ENCODE data around the gene FAAP20. TPM values are rescaled to one million over a fixed set of nuclear protein-coding genes. Genes with fewer than 3 reads are reported as not detected.
A peak's percentile ranks its signal among the peaks of the same experiment; 100 is the strongest.

The FAAP20 gene
- total and polyA plus RNA-seq, 2 donors (not counting 3 experiments of a cell fraction or from before 2014, with no cell fraction given), result 31.5 to 62.6 TPM

DNA sequence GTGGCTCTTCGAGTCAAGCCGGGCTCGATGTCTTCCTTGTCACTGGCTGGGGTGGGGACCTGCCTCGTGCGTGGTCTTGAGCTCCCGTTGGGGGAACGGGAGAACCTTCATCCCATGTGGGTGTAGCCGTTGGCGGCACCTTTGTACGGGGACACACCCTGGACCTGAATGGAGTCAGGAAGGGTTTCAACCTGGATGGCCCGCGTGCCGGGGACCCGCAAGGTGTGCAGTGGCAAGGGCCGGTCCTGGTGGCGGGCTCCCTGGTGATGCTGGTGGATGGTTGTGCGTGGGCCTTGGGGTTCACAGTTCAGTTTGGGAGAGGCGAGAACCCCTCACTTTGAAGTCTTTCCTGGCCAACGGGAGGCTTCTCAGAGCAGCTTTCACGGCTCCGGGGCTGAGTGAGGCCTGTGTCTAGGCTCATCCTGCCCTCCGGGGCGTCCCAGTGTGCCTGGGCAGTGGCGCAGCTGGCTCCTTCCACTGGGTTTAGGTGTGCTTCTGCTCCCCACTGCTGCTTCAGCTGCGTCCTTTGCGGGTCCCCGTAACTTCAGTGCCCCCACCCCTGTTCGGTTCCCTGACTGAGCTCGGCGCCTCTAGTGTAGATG, 44.9 kb upstream of the FAAP20 start:
- Histone ChIP-seq H3K4me2 (ENCODE audit: insufficient read depth, low read length) (no peak overlapping the region), H3K27ac (ENCODE audit: insufficient read depth, low read depth, low read length) (no peak overlapping the region), H3K36me3 (ENCODE audit: control insufficient read depth in 2 of 2, extremely low read depth in 1 of 2, insufficient read depth in 2 of 2, low read length in 2 of 2) (peaks cover 0 to 14% of the 10 kb centered on the region in 2 experiments), H3K4me1 (ENCODE audit: control insufficient read depth, extremely low read depth, insufficient read depth, low read length) (peaks cover 6% of the 10 kb centered on the region), H3K27me3 (ENCODE audit: control insufficient read depth in 2 of 2, insufficient read depth in 2 of 2, low read length in 2 of 2) (no peaks in the 10 kb centered on the region), H3K9me3 (replicated peaks; ENCODE audit: control insufficient read depth, insufficient read depth, low read length) (no peaks in the 10 kb centered on the region), H4K20me1 (replicated peaks; ENCODE audit: control insufficient read depth, extremely low read depth, insufficient read depth, low read length) (no peaks in the 10 kb centered on the region), H3K4me3 (replicated peaks in 1 of 3; ENCODE audit: insufficient read depth in 1 of 3, low read depth in 1 of 3, low read length in 3 of 3) (no peak overlapping the region), H3K9ac (replicated peaks; ENCODE audit: extremely low read depth, insufficient read depth, low read length) (no peak overlapping the region), H3K9me1 (replicated peaks; ENCODE audit: control insufficient read depth, extremely low read depth, insufficient read depth, low read length) (no peaks in the 10 kb centered on the region), H3K79me2 (ENCODE audit: control insufficient read depth, insufficient read depth, low read length) (peaks cover 97% of the 10 kb centered on the region), H2AFZ (ENCODE audit: low read depth, low read length) (no peak overlapping the region)
- POLR2A ChIA-PET, result no interaction called here
- DNase-seq (ENCODE audit: low read depth, low spot score), result no peak
- TF ChIP-seq POLR2A (IDR thresholded peaks at IDR 0.05; ENCODE audit: low read depth, low read length) (no peak), MYC (IDR thresholded peaks at IDR 0.05; ENCODE audit: low read depth, low read length) (no peak), FOS (IDR thresholded peaks at IDR 0.05; ENCODE audit: borderline replicate concordance, insufficient read depth, low read length) (no peak), JUN (IDR thresholded peaks at IDR 0.05; ENCODE audit: borderline replicate concordance, insufficient read depth, insufficient read length, low read depth) (no peak), EZH2 (IDR thresholded peaks at IDR 0.05; ENCODE audit: borderline replicate concordance, low read depth, low read length, severe bottlenecking) (no peak)
- TF ChIP-seq, protein P1, sequence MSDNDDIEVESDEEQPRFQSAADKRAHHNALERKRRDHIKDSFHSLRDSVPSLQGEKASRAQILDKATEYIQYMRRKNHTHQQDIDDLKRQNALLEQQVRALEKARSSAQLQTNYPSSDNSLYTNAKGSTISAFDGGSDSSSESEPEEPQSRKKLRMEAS (IDR thresholded peaks at IDR 0.05; ENCODE audit: insufficient read depth, insufficient read length), result no peak
- intact Hi-C loops (cut with micrococcal nuclease) (no loop called here), dilution Hi-C loops (cut with MboI; ENCODE audit: extremely low pct_ligation_motif_present, low sequenced_read_pairs) (no loop called here)
- no TSS peak for BruUV-seq (replicated peaks)
- FAIRE-seq, result no peak
- CTCF ChIA-PET, result interaction anchor here (1.3 kb wide), 1 partner anchor 45 kb away, joined by 3 read pairs; the partner anchor contains the start of gene FAAP20

DNA sequence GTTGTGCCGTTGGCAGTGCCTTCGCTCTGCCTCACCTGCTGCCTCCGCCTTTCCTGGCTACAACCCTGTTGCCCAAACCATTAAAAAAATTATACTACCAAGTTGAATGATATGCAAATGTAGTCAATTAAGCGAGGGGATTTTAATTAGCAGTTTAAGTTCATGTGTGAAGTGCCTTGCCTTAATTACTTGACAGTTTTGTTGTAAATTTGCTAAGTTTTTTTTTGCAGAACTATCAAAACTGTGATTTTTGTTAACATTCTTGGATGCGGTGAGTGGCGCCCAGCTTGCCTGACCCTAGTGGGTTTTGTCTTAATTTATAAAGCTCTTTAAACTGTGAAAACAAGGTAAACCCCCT, 44.4 kb upstream of the FAAP20 start:
- TF ChIP-seq, protein P2, sequence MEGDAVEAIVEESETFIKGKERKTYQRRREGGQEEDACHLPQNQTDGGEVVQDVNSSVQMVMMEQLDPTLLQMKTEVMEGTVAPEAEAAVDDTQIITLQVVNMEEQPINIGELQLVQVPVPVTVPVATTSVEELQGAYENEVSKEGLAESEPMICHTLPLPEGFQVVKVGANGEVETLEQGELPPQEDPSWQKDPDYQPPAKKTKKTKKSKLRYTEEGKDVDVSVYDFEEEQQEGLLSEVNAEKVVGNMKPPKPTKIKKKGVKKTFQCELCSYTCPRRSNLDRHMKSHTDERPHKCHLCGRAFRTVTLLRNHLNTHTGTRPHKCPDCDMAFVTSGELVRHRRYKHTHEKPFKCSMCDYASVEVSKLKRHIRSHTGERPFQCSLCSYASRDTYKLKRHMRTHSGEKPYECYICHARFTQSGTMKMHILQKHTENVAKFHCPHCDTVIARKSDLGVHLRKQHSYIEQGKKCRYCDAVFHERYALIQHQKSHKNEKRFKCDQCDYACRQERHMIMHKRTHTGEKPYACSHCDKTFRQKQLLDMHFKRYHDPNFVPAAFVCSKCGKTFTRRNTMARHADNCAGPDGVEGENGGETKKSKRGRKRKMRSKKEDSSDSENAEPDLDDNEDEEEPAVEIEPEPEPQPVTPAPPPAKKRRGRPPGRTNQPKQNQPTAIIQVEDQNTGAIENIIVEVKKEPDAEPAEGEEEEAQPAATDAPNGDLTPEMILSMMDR (IDR thresholded peaks at IDR 0.05; ENCODE audit: extremely low read depth in 1 of 2, insufficient read depth in 1 of 2, low read depth in 1 of 2, low read length in 2 of 2), result no peak
- TF ChIP-seq EZH2 (IDR thresholded peaks at IDR 0.05; ENCODE audit: borderline replicate concordance, low read depth, low read length, severe bottlenecking) (no peak), POLR2A (IDR thresholded peaks at IDR 0.05; ENCODE audit: low read depth, low read length) (no peak), JUN (IDR thresholded peaks at IDR 0.05; ENCODE audit: borderline replicate concordance, insufficient read depth, insufficient read length, low read depth) (no peak), FOS (IDR thresholded peaks at IDR 0.05; ENCODE audit: borderline replicate concordance, insufficient read depth, low read length) (no peak), POLR2AphosphoS5 (IDR thresholded peaks at IDR 0.05; ENCODE audit: insufficient read depth, low read depth, low read length) (no peak), MYC (IDR thresholded peaks at IDR 0.05; ENCODE audit: low read depth, low read length) (no peak), GATA2 (IDR thresholded peaks at IDR 0.05; ENCODE audit: insufficient read depth, insufficient read length, low read depth, low read length) (no peak)
- TF ChIP-seq, protein P1 (IDR thresholded peaks at IDR 0.05; ENCODE audit: insufficient read depth, insufficient read length), result no peak
- dilution Hi-C loops (cut with MboI; ENCODE audit: extremely low pct_ligation_motif_present, low sequenced_read_pairs) (no loop called here), intact Hi-C loops (cut with micrococcal nuclease) (no loop called here)
- Histone ChIP-seq H3K36me3 (ENCODE audit: control insufficient read depth in 2 of 2, extremely low read depth in 1 of 2, insufficient read depth in 2 of 2, low read length in 2 of 2) (peaks cover 0 to 14% of the 10 kb centered on the region in 2 experiments), H3K27ac (ENCODE audit: insufficient read depth, low read depth, low read length) (no peak overlapping the region), H3K27me3 (ENCODE audit: control insufficient read depth in 2 of 2, insufficient read depth in 2 of 2, low read length in 2 of 2) (no peaks in the 10 kb centered on the region), H3K4me2 (ENCODE audit: insufficient read depth, low read length) (no peak overlapping the region), H3K9me1 (replicated peaks; ENCODE audit: control insufficient read depth, extremely low read depth, insufficient read depth, low read length) (no peaks in the 10 kb centered on the region), H4K20me1 (replicated peaks; ENCODE audit: control insufficient read depth, extremely low read depth, insufficient read depth, low read length) (no peaks in the 10 kb centered on the region), H3K9ac (replicated peaks; ENCODE audit: extremely low read depth, insufficient read depth, low read length) (no peak overlapping the region), H3K79me2 (ENCODE audit: control insufficient read depth, insufficient read depth, low read length) (peaks cover 98% of the 10 kb centered on the region), H3K9me3 (replicated peaks; ENCODE audit: control insufficient read depth, insufficient read depth, low read length) (no peaks in the 10 kb centered on the region), H3K4me3 (replicated peaks in 1 of 3; ENCODE audit: insufficient read depth in 1 of 3, low read depth in 1 of 3, low read length in 3 of 3) (no peak overlapping the region), H2AFZ (ENCODE audit: low read depth, low read length) (no peak overlapping the region), H3K4me1 (ENCODE audit: control insufficient read depth, extremely low read depth, insufficient read depth, low read length) (peaks cover 11% of the 10 kb centered on the region)
- BruUV-seq (replicated peaks), result no TSS peak
- DNase-seq (ENCODE audit: low read depth, low spot score), result no peak
- peak; percentile 53 for FAIRE-seq
- ChIA-PET POLR2A (no interaction called here), CTCF (interaction anchor here (1.3 kb wide), 1 partner anchor 44 kb away, joined by 3 read pairs; the partner anchor contains the start of gene FAAP20)
